NCI-H2227 (cell line): ENCODE data around the gene FAM53B.
"Not testable (repeated sequence)": the region's sequence is repeated elsewhere in the genome, so short reads cannot be mapped to it uniquely, and the experiment has no call there.

Source experiments
- DNase-seq: peaks from one replicate; lab custom pipeline; 2025; ENCODE audit not compliant: unreplicated experiment; lab: John Stamatoyannopoulos, UW

FAM53B gene

DNA sequence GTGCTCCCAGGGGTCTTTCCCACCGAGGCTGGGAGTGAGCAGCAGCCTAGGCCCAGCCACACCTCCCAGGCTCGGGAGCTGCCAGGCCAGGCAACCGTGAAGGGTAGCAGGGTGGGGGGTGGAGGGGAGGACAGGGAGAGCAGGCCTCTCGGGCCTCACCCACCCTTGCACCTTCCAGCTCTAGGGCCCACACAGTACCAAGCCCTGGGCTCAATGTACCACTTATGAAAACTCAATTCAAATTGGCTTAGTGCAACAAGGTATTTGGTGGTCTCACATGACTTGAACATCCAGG is 127.4 kb downstream of the FAM53B start:
- no peak for DNase-seq

DNA sequence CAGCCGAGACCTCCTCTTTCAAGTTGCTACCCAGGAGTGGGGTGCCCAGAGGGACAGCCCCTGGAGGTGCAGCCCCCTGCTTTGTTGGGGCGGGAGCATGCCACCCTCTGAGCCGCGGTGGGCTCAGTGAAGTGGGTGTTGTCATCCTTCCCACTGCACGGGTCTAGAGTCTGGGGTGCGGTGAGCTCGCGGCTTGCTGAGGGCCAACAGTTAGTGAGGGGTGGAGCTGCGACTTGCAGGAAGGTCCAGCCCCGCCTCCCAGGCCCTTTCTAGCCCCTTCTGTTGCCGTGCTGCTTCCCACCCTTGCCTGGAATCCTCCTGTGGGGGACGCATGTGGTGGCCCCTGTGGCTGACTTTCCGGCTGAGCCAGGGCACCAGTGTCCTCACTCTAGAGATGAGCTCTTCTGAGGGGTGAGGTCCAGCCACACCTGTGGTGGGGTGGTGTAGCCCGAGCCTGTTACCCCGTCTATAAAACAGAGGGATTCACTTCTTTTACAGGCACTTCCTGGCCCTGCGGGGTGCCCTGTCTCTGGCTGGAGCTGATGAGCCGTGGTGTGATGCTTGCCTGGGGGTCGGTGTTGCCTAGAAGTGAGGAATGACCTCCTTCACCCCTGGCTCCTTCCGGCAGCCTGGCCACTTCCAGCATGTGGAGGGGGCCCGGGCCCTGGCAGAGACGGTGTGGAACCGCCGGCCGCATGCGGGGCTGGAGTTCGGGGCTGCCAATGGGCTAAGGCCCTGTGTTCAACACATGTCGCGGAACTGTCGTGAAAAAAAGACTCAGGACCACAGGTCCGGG is 127.9 kb downstream of the FAM53B start:
- DNase-seq, result no peak

DNA sequence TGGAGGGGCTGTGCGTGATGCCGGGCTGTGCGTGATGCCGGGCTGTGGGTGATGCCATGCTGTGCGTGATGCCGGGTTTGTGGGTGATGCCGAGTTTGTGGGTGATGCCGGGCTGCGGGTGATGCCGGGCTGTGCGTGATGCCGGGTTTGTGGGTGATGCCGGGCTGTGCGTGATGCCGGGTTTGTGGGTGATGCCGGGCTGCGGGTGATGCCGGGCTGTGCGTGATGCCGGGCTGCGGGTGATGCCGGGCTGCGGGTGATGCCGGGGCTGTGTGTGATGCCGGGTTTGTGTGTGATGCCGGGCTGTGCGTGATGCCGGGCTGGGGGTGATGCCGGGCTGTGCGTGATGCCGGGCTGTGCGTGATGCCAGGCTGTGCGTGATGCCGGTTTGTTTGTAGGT is 128.9 kb downstream of the FAM53B start:
- DNase-seq, result no peak

DNA sequence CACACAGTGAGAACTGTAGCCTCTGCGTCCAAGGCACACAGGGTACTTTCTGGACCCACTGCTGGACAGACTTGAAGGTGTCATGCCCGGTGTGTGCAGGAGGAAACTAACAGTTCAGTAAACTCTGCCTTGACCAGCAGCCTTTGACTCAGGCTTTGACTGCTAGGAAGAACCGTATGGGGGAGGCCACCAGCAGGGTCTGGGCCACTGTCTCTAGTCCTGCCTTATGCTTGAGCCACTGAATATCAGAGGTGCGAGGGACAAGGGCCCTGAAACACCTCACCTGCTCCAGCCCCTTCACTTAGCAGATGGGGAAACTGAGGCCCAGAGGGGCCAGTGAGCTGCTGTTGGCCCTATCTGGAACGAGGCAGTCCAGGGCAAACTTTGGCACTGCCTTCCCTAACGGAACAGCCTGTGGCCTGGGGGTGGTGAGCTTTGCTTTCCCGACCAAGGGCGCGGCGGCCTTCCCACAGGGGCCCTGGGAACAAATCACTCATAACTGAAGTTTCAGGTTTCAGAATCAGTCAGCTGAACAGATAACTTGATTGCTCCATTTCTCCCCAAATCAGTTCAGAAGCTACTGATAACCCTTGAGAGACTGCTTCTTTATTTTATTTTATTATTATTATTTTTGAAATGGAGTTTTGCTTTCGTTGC is 130.0 kb downstream of the FAM53B start:
- no peak for DNase-seq

DNA sequence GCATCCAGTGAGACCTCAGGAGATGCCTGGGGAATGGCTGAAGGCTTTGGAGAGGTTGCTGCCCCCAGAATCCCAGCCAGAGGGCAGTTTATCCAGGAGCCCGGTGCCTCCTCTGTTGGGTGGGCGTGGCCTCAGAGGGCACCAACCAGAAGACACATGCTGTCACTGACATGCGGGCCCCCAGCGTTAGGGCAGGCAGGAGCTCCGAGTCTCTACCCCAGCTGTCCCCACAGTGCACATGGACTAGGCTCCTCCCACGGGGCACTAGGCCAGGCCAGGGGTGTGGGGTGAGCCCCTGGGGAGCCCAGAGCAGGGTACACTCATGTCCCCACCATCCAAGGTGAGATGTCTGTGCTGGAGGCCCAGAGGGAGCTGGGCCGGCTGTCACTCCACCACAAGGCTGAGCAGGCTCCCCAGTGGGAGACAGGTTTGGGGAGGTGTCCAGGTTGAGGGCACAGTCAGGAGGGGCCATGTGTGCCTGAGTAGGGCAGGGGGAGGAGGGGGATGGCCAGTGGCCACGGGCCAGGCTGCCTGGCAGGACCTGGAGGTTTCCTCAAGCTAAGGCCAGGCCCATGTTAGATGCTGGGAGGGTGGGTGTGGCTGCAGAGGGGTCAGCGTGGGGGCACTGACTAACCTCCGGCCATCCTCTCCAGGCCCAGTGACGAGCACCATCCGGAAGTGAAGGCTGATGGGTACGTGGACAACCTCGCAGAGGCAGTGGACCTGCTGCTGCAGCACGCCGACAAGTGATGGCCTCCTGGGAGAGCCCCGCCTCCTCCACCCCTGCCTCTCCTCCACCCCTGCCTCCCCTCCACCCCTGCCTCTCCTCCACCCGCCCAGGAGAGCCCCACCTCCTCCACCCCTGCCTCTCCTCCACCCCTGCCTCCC is 131.3 kb downstream of the FAM53B start:
- no peak for DNase-seq

DNA sequence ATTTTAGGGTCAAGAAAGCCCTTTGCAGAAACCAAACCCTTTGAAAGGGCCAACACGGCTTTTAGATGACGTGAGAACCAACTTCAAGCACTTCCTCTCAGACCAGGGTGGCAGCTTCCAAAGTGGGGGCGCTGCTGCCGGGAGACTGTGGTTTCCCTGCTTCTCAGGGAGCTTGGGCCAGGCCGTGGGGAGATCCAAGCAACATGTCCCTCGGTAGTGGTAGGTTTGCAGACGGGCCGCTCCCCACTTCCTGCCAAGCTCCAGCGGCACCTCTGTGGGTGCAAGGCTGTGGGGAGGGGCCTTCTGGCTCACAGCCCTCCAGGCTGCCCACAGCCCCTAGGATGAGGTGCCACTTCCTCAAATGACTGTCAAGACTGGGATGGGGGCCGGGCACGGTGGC is 132.4 kb downstream of the FAM53B start:
- no peak for DNase-seq

DNA sequence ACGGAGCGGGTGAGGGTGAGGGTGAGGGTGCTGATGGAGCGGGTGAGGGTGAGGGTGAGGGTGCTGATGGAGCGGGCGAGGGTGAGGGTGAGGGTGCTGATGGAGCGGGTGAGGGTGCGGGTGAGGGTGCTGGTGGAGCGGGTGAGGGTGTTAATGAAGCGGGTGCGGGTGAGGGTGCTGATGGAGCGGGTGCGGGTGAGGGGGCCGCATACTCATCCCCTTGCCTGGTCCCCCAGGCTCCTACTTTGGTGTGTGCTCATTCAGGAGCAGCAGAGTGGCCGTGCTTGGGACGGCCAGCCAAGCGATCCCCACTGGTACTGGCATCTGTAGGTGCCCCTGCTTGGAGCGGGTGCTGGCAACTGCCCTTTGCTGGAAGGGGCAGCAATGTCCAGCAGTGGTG is 133.3 kb downstream of the FAM53B start:
- not testable (repeated sequence) for DNase-seq

DNA sequence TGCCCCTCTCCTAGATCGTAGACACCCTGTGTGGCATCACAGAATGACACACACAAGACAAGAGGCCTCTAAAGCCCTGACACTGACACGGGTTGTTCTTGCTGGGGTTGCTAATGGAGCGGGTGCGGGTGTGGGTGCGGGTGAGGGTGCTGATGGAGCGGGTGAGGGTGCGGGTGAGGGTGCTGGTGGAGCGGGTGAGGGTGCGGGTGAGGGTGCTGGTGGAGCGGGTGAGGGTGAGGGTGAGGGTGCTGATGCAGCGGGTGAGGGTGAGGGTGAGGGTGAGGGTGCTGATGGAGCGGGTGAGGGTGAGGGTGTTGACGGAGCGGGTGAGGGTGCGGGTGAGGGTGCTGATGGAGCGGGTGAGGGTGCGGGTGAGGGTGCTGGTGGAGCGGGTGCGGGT is 134.0 kb downstream of the FAM53B start:
- not testable (repeated sequence) for DNase-seq

DNA sequence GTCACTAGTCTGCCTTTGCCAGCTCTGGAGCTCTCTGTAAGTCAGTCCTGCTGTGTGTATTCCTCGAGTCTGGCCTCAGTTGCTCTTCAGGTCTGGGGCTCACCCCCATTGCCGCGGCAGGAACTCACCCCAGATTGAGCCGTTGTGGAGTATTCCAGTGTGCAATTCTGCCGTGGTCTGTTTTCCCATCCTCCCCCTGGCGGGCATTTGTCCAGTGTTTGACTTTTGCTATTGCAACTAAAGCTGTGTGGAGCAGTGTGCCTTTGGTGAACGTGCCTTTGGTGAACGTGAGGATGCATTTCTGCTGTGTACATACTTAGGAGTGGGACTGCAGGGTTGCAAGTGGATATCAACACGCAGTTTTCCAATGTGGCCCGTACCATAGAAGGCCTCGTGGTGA is 134.5 kb downstream of the FAM53B start:
- no peak for DNase-seq

DNA sequence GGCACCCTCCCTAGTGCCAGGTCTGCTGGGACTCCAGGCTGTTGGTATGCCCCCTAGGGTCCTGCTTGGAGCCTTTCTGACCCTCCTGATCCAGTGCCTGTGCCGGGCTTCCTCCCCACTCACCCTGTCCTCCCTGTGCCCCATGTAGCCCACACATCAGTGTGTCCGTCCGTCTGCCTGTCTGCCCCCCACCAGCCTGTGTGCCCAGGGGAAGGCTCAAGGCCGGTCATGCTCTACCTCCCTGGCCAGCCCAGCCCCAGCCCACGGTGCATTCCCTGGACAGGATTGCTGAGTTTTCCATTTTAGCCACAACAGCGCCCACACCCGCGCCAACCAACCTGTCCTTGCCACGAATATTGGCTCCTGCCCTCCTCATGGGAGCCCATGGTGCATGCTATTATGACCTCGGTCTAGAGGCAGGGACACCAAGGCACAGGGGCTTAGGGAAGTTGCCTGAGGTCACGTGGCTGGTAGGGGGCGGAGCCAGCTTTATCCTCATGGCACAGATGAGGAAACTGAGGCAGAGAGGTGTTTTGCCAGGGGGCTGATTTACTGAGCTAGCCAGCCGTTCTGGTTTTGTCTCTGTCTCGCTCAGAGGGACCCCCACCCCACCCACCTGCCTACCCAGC is 136.0 kb downstream of the FAM53B start:
- no peak for DNase-seq

DNA sequence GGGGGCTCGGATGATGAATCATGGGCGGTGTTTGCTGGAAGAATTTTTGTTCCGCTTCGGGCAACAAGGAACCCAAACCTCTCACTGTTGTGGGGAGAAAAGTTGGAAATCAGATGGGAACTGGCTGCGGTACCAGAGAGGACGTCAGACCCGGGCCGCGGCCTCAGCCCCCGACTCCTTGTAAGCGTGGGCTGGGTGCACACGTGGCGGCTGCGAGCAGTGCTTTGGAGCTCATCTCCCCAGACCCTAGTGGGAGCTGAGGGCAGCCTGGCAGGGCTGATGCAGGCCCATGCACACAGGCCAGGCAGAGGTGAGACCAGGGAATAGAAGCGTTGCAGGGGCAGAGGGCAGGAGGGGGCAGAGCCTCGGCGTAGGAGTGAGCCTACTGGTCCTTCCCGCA is 136.5 kb downstream of the FAM53B start:
- DNase-seq, result no peak

DNA sequence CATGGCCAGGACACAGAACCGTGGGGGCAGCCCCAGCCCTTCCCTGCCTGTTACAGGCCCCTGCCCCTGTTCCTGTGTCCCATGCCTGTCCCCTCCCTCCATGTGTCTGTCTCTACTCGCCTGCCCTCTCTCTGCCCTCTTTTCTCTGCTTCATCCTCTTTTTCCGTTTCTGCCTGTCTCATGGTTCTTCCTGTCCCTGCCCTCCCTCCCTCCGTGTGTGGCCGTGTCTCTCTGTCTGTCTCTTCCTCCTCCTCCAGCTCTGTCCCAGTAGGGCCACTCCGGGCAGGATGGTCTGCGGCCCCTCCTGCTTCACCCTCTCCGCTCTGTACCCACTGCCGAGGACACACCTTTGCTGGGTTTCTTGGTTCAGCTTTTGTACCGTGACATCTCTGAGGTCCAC is 137.4 kb downstream of the FAM53B start:
- no peak for DNase-seq

DNA sequence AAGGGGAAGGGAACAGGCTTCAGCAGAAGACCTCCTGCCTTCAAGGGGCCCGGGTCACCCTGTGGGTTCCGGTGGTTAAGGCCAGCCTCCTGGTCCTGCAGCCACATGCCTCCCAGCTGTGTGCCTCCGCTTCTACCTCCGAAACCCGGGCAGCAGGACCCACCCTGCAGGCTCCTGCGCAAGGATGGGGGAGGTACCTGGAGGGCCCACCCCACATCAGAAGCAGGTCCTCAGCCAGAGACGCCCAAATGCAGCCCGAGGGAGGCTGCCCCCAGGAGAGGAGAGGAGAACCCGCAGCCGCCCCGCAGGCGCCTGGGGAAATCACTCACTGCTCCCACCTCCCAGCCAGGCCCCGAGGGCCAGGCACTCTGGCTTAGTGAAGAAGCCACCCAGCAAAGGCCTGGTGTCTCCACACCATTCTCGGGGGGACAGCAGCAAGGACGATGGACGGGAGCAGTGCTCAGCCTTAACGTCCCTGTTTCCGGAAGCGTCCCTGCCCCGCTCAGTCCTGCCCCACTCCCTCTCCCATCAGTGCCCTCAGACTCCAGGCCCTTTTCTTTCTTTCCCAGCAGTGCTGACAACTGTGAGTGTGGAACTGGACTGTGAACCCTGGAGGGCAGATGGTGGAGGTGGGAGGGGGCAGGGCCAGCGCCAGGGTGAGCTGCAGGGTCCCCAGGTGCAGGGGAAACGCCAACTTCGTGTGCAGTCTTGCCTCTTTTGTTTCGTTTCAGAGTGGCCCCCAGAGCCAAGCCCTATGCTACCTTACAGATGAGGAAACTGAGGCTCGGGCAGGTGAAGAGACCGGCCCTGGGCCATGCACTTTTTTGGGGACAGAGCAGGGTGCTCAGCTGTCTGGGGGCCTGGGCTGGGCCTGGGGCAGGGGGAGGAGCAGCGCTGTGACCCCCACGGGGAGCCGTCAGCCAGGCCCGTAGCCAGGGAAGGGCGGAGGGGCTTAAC is 138.0 kb downstream of the FAM53B start:
- no peak for DNase-seq

DNA sequence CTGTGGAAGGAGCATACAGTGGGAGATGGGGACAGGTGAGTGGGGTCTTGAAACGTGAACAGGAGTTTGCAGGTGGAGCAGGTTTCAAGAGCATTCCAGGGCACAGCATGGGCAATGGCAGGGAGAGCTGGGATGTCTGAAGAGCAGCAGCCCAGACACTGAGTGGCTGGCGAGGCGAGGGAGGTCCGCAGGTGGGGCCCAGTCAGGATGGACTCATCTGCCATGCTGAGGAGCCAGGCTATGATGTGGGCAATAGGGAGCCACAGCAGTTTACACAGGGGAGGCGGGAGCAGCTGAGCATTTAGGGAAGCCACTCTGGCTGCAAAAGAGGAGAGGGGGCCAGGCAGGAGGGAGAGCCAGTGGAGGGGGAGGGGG is 138.7 kb downstream of the FAM53B start:
- no peak for DNase-seq

DNA sequence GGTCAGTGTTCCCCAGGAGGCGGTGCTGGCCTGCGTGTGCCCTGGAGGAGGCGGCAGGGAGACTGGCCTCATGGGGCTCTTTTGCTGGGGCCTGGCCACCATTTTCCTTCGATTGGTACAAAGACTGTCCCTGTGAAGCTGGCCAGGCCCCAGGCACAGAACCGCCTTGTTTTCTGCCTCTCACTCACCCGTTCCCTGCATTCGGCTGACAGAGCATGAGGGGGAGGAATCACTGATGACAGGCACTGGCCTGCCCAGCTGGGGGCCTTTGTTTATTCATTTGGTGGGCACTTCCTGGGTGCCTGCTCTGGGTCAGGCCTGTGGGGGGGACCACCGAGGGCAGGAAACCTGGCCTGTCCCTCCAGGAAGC is 139.2 kb downstream of the FAM53B start:
- no peak for DNase-seq

DNA sequence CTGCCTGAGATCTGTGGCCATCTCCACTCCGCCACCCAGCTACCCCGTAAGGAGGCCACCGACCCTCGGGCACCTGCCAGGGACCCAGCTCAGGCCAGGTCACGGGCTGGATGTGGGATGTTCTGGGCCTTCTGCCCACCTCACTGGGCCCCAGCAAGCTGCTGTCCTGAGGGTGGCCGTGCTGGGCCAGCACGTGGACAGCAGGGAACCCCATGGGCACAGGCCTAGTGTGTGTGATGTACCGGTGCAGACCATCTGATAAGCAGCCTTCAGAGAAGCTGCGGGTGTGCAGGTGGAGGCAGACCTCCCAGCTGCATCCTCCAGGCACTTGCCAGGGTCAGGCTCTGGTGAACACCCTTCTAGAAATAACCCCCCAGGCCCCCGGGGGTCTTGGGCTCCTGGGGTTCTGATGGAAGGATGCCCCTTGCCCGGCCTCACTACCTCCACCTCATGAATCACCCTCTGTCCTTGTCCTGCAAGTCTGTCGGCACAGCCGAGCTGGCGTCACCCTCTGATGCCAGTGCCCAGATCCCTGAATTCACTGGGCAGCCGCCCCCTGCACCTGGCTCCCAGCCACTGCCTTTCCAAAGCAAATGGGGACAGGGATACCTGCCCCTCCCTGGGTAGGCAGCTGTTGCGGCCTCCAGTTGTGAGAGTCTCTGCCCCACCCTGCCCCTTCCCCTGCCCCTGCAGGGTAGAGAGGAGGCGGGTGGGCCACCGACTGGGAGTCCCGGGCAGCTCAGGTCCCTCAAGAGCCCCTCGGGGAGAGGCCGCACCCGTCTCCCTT is 139.8 kb downstream of the FAM53B start:
- no peak for DNase-seq

DNA sequence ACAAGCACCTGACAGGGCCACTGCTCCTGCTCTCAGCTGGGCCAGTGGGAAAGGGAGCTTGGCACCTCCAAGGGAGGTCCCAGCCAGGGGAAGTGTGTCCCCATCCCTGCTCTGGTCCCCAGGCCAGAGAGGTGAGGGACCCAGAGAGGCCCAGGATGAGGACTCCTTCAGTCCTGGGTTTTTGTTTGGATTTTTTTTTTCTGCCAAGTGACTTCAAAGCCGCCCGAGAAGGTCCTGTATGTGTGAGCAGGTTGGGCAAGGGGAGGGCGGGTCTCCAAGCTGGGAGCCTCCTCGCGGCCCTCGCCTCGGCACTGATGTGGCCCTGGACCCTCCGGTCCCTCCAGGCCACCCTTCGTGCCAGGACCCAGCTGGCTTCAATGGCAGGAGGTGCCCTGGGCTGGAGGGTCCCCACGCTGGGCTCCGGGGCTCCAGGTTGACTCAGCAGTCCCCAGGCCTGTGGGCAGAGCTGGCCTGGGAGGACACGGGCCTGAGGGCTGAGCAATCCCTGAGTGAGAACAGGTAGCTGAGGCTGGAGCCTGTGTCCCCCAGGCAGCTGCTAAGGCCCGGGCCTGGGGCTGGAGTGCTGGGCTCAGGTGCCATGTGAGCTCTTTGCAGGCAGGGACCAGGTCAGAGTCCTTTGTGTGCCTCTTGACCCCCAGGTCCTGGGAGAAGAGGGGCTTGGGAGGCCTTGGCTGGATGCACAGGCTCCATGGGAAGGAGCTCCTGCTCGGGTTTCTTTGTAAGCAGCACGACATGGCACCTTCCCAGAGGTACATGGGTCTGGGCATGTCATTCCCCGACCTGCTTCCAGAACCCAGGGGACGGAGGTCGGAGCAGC is 140.6 kb downstream of the FAM53B start:
- DNase-seq, result no peak

DNA sequence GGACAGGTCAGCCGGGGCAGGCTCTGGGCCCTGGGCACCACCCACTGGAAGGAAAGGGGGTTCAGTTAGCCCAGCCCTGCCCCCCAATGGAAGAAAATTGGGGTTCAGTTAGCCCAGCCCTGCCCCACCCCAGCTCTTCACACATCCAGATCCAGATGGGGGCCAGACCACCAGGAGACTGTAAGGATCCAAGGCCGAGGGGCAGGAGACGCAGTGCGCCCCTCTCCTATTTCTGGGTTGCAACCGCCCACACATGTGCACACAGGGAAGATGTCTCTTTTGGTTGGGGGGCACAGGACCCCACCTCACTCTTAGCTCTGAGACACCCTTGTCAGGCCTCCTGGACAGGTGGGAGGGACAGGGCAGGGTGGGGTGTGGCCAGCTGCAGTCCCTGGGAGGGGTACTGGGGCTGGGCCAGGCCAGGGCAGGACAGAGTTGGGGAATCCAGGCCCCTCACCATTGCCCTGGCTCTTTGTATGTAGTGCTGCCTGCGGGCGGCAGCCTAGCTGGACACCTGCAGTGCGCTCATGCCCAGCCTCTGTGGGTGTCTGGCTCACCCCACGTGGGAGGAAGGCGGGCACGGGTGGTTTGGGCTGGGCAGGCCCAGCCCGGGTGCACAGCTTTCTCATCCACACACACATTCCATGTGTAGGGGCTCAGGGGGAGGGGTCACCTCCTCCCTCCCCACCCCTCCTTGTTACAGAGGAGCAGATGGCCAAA is 141.4 kb downstream of the FAM53B start:
- DNase-seq, result no peak
